GM18868 (cell line): ENCODE results near the gene ABCG8.

Experiments
- ATAC-seq: cut with Tn5 transposase; IDR thresholded peaks from one replicate; pipeline ENCODE4 v1.9.1; 2021; ENCODE audit warnings: mild to moderate bottlenecking, moderate library complexity; ENCODE audit not compliant: unreplicated experiment

Gene ABCG8

GRCh38 chr2:43838560-43839267, at the start of gene ABCG8, which contains the start of gene ABCG5:
TSS of gene ABCG8 (plus strand) at chr2:43838971. CDS start at chr2:43839054, 83 bp downstream.
TSS of gene ABCG5 (minus strand) at chr2:43838839. CDS start at chr2:43838679, 160 bp downstream.
- ATAC-seq: no peak

- ATAC-seq: no peak
Observed at GRCh38 chr2:43790147-43790546, 48.6 kb upstream of the ABCG8 start.

- no peak for ATAC-seq
Observed at GRCh38 chr2:43791035-43791765, 47.6 kb upstream of the ABCG8 start.

- no peak for ATAC-seq
Observed at GRCh38 chr2:43792653-43793052, 46.1 kb upstream of the ABCG8 start.

GRCh38 chr2:43794956-43795355, 43.8 kb upstream of the ABCG8 start:
- no peak for ATAC-seq

GRCh38 chr2:43796206-43796605, 42.6 kb upstream of the ABCG8 start:
- no peak for ATAC-seq

GRCh38 chr2:43798300-43798699, 40.5 kb upstream of the ABCG8 start:
- no peak for ATAC-seq

GRCh38 chr2:43800894-43801293, 37.9 kb upstream of the ABCG8 start:
- no peak for ATAC-seq

GRCh38 chr2:43802135-43802534, 36.6 kb upstream of the ABCG8 start:
- ATAC-seq: no peak

- no peak for ATAC-seq
Observed at GRCh38 chr2:43803113-43803512, 35.7 kb upstream of the ABCG8 start.

GRCh38 chr2:43806719-43807031, 32.1 kb upstream of the ABCG8 start:
- no peak for ATAC-seq

- ATAC-seq: no peak
Observed at GRCh38 chr2:43810452-43810851, 28.3 kb upstream of the ABCG8 start.

- ATAC-seq: no peak
Observed at GRCh38 chr2:43810888-43811287, 27.9 kb upstream of the ABCG8 start.

- no peak for ATAC-seq
Observed at GRCh38 chr2:43812006-43812405, 26.8 kb upstream of the ABCG8 start.

GRCh38 chr2:43812947-43813346, 25.8 kb upstream of the ABCG8 start:
- ATAC-seq: no peak

- no peak for ATAC-seq
Observed at GRCh38 chr2:43814711-43815110, 24.1 kb upstream of the ABCG8 start.

GRCh38 chr2:43818761-43819160, 20.0 kb upstream of the ABCG8 start:
- no peak for ATAC-seq

- no peak for ATAC-seq
Observed at GRCh38 chr2:43819491-43820163, 19.1 kb upstream of the ABCG8 start.

GRCh38 chr2:43822839-43823238, 15.9 kb upstream of the ABCG8 start:
- ATAC-seq: no peak

GRCh38 chr2:43823751-43824150, 15.0 kb upstream of the ABCG8 start:
- no peak for ATAC-seq

- no peak for ATAC-seq
Observed at GRCh38 chr2:43824512-43824911, 14.3 kb upstream of the ABCG8 start.

- ATAC-seq: no peak
Observed at GRCh38 chr2:43824951-43825493, 13.7 kb upstream of the ABCG8 start.
